ENCODE data around the gene PPIL1.

Gene PPIL1

DNA sequence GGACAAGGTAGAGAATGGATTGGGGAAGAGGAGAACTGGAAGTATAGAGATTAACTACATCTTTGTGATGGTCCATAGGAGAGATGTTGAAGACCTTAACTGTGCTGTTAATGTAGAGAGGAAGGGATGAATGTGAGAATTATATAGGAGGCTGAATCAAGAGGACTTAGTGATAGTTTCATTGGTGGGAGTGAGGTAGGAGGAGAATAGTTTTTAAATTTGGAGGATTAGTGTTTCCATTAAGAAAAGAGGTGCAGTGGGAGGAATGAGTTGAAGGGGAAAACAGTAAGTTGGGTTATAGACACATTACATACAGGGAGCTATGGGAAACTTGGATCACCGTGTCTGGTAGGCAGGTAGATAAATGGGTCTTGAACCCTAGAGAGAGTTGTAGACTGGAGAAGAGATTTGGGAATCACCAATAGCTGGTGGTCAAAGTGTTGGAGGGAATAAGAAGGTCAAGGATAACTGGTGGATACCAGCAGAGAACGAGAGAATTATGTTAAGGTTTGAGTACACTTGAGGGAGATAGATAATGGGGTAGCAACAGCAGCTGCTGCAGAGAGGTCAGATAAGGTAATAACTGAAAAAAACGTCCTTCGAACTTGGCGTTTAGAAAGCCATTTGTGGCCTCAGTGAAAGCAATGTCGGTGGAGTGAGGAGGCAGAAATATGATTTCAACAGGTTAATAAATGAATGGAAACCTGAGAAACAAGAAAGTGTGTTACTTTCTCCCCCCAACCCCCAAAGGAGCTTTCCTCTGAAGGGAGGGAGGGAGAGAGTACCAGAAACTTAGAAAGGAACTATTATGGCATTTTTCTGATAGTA, 14.3 kb upstream of the PPIL1 start:
- DNase-seq: no peak

DNA sequence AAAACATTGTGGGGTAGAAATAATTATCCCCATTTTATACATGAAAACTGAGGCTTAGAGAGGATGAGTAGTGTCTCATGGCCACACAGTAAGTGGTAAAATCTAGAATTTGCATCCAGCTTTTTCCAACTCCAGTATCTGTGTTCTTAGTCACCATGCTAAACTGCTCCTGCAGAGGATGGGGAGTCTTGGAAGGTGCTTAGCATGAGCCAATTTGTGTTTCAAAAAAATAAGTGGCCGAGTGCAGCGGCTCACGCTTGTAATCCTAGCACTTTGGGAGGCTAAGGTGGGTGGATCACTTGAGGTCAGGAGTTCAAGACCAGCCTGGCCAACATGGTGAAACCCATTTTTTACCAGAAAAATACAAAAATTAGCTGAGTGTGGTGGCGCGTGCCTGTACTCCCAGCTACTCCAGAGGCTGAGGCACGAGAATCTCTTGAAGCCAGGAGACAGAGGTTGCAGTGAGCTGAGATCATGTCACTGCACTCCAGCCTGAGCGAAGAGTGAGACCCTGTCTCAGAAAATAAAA, 13.6 kb upstream of the PPIL1 start:
- no peak for DNase-seq

DNA sequence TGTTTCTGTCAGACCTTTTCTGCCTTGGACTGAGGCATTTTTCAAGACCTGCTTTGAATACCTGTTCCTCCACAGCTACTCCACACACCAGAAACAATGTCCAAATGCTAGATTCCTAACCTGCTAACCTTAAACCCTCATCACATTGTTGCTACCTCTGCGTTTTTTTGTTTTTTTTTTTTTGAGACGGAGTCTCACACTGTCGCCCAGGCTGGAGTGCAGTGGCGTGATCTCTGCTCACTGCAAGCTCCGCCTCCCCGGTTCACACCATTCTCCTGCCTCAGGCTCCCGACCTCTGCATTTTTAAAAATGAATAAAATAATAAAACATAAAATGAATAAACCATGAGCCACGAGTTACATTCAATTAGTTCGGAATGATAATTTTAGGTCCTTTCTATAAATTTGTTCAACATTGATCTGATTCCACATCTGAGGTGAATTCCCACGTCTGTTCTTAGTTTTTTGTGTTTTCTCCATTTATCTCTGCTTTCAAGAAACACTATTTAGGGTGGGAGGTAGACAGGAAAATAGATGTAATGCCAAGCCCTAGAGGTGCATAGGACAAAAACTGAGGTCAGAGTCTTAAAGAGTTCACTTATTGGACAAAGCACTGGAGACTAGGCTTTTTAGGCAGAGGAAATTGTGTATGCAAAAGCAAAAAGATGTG, 12.5 kb upstream of the PPIL1 start:
- no peak for DNase-seq

DNA sequence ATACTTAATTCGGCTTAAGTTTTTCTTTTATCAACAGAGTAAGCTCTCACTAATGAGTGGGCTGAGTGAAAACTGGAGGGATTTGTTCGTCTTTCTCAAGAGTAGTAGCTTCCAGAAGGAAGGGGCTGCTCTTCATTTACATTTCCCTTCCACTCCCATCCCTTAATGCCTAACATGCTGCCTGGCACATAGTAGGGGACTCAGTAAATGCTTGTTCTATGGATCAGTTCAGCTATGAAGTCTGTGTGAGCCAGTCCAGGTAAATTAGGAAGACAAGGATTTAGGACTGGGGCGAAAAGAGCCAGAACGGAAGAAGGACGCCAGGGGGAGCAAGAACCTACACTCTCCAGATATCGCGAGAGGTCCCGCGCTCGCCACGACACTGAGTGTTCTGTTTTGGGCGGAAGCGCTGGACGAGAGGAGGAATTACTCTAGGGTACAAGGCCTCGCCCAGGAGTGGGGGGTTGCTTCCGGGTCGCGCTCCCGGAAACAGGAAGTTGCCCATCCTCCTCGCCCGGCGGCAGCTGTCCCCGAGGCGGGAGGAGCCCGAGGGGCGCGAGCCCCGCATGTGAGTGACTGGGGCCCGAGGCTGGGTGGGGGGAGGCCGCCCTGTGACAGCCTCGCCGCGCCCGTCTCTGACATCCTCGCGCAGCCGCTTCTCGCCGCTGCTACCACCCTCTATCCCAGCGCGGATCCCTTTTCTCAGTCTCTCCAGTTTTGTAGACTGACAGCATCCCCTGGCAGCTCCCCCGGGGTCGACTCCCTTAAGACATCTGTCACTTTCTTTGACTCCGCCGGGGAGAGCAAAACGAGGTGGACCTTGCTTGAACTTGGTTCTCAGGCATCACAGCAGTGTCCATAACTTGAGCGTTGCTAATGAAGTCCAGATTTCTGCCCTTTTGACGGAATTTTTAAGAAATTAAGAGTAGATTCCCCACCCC, 11.1 kb upstream of the PPIL1 start, which contains the start of gene C6orf89:
Gene C6orf89 (plus strand): TSS at position 492 of the 941 bp plus-strand sequence. CDS start 13,493 bp downstream, outside the sequence.
- DNase-seq: peak; percentile 97

DNA sequence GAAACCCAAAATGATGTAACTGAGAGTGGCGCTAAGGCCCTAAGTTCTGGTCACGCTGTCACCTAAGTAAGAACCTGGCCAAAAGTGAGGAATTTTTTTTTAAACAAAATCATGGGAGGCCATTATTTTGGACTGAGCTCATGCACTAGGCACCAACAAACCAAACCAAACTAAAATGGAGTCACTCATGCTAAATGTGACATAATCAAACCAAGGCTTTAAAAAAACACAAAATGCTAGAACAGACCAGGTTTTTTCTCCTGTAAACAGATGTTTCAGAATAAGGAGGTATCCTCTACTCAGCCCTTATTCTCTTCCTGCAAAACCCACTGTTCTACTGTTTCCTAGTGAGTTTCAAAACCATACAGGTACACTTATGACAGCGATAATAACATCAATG, 10.0 kb upstream of the PPIL1 start:
- no peak for DNase-seq

DNA sequence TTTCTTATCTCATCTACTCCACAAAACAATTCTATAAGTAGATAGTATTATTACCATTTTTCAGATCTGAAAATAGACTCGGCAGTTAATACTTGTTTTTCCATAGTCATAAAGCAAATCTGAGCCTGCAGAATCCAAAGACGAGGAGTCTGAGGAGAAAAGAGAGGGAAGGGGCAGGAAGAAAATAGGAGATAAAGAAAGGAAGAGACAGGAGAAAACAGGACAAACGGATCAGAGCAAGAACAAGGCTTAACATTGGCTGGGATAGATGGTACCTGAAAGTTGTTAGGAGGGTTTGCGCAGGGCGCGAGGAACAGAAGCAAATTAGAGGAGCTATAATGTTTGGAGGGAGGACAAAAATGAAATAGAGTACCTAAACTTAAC, 639 bp upstream of the PPIL1 start:
- DNase-seq: no peak

DNA sequence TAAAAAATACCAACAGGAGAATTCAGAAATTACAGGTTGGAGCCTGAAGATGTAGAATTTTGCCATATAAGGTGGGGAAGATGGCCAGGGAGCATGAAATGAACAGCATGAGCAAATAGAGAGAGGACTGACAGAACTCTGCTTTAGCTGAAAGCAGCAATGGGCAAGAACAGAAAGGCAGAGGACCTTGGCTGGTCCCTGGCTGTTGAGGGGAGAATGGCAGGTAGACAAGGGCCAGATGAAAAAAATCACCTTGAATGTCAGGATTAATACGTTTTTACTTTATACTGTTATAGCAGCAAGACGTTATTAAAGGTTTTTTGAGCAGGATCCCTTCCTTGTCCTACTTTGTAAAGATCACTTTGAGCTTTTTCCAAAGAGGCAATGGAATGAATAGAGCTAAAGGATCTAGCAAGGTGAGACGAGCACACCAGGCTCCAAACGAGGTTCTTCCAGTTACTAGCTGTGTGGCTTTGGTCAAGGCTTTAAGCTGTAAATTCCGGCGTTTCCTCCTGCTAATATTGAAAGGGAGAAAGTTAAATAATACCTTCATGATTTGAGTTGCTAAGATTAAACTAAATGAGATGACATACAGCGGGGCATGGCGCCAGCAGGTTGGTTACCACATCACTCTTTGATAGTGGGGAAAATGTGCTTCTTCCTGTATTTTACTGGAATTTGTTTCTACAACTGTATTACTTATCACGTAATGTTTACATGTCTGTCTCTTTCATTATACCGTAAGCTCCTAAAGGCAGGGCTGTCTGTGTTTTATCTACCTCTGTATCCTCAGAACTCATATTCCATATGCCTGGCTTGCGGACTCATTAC, 776 bp downstream of the PPIL1 start:
- no peak for DNase-seq

DNA sequence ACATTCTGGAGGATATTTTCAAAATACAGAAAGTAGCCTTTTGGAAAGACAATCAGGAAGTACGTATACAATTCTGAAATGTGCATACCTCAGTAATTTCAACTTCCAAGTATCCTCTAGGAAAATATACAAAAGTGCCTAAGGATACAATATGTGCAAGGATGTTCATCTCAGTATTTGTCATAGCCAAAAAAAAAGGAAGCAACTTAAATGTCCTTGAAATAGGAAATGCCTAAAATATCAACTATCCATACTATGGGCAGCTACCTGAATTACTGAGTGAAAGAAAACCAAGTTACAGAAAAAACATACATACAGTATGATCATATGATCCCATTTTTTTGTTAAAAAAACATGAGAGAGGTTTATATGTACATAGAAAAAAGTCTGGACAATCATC, 1.5 kb downstream of the PPIL1 start:
- no peak for DNase-seq

DNA sequence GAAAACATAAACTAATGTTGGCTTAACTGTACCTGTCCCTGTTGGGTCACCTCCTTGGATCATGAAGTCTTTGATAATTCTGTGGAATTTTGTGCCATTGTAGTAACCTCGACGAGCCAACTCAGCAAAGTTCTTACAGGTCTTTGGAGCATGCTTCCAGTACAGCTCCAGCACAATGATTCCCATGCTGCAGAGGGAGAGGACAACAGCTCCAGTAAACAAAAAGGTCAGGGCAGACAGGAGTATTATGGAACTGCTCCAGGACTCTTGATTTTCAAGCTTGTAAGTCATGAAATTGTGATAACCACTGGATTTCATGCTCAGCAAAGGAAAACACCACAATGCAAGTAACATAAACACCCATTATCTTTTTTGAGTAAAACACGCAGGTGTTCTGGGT, 2.9 kb downstream of the PPIL1 start:
- DNase-seq: no peak

DNA sequence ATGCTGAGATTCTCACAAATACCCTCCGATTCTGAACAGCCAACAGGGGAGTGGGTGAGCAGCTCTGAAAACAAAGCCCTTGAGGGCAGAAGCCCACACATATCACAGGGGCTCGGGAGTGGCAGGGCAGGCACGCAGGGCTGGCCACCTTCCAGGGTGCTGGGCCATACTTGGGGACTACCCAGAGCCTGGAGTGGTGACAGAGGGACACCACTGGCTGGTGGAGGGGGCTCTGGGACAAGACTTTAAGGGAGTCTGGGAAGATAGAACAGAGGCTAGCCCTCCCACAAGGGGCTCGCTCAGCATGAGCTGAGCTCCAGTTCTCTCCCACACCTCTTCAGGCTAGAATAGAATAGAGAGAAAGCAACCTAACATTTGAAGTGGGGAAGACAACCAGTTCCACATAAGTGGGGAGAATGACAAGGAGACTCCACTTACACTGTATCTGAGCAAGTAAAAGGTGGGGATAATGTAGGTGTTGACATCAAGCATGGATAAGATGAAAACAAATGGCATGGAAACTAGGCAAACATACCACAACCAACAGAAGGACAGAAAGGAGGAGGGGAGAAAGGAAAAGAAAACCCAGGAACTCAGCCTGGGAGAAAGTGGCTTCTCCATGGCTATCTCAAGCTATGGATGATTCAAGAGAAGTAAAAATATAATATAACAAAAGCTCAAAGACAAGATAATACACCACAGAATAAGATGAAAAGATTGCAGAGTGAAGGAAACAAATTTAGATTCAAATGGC, 7.0 kb downstream of the PPIL1 start:
- no peak for DNase-seq

DNA sequence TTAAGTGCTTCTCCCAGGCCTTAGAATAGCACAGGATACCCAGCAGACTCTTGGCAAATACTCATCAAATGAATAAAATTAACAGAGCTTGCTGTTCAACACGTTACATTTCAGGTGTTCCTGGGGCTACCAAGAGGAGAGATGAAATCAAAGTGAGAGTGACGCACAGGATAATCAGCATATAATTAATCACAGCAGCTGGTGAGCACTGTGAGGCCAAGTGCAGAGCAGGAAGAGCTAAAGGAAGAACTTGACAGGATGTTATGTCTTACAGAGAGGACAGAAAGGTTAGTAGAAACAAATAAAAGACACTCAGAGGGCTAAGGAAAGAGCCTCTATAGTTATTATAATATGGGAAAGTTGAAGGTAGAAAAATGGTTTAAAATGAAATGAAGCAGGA, 8.8 kb downstream of the PPIL1 start:
- no peak for DNase-seq

DNA sequence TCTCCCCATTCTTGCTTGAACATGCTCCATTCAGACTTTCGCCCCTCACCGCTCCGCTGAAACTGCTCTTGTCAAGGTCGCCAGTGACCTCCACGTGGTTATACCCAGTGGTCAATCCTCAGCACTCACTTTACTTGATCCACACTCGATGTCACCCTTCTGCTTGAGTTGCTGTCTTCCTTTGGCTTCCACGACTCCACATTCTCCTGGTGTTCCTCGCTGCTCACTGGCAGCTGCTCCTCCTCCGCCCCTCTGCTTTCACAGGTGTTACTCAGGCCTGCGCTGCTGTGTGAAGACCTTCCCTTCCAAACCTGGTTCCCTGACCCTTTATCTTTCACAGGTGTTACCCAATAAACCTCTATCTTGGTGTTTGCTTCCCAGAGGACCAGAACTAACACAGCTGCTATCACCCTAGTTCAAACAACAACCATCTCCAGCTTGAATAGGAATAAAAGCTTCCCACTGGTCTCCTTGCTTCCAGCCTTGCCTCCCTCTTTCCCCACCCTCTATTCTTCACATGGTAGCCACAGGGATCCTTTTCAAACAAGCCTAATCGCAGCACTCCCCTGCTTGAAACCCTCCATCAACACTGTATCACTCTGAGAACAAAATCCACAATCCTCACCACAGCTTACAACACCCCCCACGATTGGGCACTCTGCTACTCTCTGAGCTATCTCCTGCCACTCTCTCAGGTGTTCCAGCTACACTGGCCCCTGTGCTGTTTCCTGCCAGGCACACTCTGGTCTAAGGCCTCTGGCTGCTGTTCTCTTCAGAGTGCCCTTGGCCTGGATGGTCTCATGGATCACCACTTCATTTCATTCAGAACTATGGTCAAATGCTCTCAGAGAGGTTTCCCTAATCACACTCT, 10.7 kb downstream of the PPIL1 start:
- DNase-seq: peak; percentile 18

DNA sequence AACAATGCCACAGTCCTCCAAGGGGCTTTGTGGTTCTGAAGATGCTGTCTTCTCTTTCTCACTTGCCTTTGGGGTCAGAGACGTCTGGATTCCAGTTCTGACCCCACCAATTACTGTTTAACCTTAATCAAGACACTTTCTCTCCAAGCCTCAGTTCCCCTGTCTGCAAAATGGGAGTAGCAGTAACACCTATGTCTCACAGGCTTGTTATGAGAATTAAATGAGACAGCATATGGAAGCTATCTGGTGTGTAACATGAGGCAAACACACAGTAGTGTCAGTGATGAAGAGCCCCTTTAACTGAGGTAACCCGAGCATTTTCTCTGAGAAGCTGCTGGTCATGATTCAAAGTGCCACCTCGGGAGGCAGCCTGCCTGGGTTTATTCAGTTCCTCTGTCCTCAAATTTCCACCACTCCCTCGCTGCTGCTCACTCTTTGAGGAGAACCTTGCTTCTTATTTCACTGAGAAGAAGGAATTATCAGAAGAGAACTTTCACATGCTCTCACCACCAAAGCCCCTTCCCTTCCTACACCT, 11.7 kb downstream of the PPIL1 start:
- no peak for DNase-seq

DNA sequence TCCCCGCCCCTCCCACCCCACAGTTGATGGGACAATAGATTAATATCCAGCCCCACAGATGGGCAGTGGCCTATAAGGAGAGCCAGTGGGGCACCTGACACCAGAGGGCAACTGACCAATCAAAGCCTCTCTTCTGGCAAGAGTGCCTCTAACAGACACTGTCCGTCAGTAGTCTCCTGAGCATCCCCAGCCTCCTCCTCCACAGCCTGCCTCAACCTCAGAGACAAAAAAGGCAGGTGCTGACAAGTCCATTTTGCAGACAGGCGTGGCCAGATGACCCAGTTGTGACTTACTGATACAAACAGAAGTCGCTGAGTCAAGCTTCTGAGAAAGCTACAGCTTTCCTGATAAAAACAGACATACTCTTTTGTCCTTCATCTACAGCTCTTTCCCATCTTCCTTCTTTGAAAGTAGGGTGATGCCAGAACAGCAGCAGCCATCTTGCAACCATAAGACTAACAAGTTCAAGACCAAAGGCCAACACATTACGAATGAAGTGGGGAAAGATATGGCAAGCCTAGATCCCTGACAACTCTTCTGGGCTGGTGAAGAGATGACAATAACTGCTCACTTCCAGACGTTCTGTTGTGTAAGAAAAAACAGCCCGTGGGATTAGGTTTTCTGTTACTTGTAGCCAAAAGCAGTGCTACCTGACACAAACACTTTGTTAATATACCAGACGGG, 12.3 kb downstream of the PPIL1 start:
- DNase-seq: no peak

DNA sequence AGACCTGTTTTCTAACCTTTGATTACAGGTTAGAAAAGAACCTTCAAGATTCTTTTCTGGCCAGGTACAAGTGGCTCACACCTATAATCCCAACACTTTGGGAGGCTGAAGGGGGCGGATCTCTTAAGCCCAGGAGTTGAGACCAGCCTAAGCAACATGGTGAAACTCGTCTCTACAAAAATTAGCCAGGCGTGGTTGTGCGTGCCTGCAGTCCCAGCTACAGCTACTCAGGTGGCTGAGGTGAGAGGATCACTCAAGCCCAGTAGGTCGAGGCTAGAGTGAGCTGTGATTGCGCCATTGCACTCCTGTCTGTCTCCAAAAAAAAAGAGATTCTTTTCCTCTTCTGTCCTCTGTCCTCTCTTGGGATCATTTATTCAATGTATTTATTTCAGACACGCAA, 14.5 kb downstream of the PPIL1 start:
- no peak for DNase-seq

DNA sequence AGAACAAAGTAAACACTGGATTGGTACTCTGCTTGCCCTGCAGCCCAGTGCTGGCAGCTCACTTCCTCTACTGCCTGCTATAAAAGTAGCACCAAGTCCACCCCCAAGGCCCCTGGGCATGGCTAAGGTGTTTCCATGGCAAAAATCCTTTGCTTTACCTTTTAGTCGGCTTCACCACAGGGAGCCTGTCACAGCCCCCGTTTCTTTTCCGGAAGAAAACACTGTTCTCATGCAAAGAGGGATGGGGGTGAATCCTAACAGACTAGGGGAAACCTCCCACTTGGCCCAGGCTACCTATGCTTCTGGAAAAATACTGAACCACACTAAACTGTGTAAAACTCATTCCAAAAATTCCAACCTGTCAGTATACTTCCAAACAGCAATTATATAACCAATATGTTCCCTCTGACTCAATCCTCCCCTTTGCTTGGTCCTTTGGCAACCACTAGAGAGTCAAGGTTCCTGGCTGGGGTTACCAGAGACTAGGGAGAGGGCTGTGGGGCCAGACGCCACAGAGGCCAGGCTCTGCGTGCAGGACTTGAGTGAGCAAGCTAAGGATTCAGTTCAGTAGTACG, 16.1 kb downstream of the PPIL1 start:
- no peak for DNase-seq

DNA sequence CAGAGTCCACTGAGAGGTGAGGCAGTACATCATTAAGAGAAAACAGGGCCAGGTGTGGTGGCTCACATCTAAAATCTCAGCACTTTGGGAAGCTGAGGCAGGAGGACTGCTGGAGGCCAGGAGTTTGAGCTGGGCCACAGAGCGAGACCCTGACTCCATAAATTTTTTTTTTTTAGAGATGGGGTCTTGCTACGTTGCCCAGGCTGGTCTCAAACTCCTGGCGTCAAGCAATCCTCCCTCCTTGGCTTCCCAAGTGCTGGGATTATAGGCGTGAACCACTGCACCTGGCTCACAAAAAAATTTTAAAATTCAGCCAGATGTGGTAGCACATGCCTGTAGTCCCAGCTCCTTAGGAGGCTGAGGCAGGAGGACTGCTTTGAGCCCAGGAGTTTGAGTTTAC, 17.3 kb downstream of the PPIL1 start:
- no peak for DNase-seq

DNA sequence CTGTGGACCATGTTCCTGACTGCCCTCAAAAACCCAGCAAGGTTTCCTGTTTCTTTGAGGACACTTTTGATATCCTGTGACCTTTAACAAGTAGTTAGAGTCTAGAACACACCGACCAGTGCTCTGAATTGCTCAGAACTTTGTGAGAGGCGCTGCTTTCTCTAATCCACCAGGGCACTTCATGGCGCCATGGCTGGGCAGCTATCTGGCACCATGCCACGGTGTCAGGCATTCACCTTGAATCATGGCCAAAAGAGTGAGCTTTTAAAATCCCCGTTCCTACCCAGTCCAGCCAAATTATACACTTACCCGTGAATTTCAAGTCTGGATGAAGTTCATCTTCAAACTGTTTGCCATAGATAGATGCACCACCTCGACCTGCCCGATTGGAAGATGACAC, 18.3 kb downstream of the PPIL1 start:
- DNase-seq: no peak

DNA sequence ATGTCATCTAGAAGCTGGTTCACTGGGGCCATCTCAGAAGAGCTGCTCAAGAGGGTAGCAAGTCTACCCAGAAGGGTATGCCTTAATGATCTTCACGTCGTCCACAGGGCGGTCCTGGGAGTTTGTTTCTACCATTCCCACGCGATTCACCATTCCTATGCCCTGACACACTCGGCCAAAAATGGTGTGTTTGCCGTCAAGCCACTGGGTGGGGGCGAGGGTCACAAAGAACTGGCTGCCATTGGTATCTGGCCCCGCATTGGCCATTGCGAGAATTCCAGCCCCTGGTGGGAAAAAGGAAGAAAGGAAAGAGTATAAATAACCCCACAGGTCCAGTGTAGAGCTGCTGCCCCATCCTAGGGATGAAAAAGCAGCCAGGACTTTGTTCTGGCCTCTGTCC, 18.9 kb downstream of the PPIL1 start:
- no peak for DNase-seq
